Measurements from ENCODE around the gene IGIP.

IGIP gene

DNA sequence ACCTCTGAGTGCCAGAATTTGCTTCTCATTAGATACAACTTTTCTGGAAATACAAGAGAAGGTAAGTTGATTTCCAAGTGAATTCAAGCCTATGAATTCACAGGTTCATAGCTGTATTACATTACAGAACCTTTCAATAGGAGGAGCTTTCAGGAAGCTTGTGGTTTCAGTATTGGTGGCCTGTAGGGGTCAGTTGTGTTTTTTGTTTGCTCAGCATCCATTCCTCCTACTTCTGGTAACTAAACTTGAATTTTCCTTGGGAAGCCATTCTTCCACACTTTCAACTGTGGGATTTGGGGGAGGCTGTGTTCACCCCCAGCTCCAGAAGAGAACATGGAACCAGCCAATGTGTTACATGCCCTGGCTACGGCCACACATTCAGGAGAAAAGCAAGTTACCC, 43.7 kb downstream of the IGIP start:
- no peak for DNase-seq

DNA sequence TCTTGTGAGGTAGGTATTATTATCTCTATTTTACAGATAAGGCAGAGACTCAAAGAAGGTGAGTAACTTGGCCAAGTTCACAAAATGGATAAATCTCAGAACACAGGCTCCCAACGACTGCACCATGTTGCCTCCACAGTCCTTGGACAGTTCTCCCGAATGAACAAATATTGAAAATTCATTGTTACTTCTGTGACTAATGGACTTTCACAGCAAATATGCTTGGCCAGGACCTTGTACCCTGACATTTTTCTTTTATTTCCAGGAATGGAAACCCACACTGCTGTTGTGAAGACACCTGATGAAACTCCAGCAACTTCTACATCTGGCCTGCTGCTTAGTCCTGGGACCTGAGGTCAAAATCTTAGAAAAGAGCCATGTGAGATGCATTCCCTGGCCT, 46.7 kb downstream of the IGIP start:
- no peak for DNase-seq

DNA sequence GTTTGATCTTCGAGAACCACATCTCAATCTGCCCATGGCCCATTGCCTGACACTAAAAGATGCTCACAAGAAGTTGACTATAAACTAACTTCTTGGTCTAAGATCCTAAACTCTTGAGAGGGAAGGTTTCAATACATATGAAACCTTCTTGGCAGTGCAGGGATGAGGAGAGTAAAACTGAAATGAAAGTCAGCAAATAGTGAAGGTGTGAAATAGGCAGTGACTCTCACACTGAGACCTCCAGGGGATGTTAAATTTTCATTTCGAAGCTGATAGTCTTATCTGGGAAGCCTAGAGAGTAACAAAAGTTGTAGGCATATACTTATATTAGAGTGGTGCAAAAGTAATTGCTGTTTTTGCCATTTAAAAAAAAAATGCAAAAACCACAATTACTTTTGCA, 48.3 kb downstream of the IGIP start:
- DNase-seq, result no peak

DNA sequence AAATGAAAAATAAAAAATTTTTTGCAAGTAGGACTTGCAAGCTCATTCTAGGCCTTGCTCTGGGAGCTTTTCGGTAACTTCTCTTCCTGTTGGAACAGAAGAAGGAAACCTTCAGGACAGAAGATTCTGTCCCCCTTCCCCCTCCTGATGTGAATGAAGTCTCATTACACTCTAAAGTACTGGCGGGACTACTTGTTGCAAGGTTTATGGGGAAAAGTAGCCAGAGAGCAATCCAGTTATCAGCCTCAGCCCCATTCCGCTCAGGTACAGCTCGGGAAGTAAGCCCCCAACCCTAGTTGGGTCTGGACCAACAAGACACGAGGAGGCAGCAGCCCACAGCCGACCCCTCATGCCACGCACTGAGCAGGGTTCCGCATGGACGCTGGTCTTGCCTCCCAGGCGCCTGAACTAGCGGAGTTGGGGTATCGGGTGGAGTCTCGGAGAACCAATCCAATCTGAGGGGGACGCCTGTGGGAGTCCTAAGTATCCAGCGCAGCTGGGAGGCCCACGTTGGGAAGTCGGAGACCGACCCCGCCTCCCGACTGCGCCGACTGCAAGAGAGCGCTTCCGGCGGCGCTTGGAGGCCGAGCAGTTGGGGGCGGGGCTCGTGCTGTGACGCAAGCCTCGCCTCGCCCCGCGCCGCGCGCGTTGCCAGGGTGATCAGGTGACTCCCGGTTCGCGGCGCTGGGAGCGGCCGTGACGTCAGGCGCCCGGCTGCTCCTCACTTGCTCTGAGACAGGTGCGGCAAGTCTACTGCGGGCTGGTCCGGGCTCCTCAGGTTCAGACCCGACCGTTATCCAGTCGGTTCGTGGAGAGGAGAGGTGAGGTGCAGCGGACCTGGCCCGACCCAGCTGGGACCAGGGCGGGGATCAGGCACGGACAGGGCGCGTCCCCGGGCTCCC, 49.0 kb downstream of the IGIP start, which contains the start of gene CYSTM1:
Gene CYSTM1, plus strand, starts transcription at position 724 of the 902 bp plus-strand sequence. CDS start 19,278 bp downstream, outside the sequence.
- DNase-seq, result peak; percentile 80

DNA sequence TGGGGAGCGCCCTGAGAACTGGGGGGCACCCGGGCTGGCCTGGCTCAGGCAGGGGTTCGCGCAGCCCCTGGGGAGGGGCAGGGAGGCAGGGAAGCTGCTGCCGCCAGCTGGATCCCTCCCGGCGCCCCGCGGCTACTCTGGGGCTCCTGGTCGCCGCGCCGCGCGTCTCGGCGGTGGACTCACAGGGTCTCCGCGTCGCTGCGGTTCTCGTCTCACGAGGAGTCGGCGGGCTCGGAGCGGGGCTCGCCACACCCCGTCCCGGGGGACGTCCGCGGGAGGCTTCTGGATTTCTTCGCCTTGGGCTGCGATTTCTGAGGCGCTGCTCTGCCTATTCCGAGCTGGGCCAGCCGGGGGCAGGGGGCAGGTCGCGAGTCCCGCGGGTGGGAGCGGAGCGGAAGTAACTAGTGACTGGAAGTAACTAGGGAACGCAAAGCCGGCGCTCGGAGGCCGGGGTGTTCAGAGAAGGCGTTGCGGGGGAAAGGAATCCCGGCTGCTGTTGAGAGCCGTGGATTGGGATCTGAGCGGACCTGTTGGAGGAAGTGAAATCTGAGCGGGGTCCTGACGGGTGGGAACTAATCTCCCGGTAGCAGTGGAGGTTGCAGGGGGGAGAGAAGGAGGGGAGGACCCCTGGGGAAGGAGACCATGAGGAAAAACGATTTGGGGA, 49.8 kb downstream of the IGIP start:
- no peak for DNase-seq

DNA sequence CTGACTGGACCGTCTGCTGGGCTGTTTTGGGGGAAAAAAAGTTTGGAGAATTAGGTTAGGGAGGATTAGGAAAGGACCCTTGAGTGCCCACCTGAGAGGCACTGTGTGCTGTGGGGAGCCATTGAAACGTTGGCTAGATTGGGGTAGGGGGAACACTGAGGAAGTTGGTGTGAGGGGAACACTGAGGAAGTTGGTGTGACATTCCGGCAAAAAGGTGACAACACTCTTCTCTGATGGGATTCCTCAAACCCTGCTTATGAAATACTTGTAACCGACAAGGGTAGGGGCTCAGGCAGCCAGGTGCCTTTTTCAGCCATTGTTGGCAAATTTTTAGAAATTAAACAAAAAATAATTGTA, 50.3 kb downstream of the IGIP start:
- DNase-seq, result no peak

DNA sequence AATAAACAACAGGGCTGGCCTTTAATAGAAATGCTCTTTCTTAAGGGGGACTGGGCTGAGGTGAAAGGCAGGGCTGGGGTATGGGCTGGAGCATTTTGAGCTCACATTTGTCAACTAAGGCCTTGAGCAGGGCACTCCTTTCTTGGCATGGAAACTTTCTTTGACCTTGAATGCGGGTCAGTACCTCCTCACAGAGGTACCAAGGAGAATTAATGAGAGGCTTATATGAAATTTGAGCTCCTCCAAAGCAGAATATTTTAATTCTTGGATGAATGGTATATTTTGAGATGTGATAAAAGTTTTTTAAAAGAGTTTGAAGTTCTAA, 52.3 kb downstream of the IGIP start:
- DNase-seq, result no peak

DNA sequence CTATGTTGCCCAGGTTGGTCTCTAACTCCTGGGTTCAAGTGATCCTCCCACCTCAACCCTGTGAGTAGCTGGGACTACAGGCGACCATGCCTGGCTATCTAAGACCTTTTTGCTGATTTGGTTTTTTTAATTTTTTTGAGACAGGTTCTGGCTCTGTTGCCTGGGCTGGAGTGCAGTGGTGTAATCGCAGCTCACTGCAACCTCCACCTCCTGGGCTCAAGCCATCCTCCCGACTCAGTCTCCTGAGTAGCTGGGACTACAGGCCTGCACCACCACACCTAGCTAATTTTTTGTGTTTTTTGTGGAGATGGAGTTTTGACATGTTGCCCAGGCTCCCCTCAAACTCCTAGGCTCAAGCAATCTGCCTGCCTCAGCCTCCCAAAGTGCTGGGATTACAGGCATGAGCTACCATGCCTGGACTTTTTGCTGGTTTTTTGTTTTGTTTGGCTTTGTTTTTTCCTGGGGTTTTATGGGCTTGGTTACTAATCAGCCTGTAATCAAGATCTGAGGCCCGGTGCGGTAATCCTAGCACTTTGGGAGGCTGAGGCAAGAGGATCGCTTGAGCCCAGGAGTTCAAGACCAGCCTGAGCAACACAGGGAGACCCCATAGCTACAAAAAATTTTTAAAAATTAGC, 52.9 kb downstream of the IGIP start:
- no peak for DNase-seq
